ENCODE data around the gene WDR72.

GRCh38 chr15:53757906-53758305 lies 1.6 kb downstream of the WDR72 start:
- TF ChIP-seq TSHZ2 (CRISPR knock-in tag; IDR thresholded peaks at IDR 0.05) (no peak), PPARA (CRISPR knock-in tag; IDR thresholded peaks at IDR 0.05; ENCODE audit: borderline replicate concordance) (no peak), CREB5 (CRISPR knock-in tag; IDR thresholded peaks at IDR 0.05; ENCODE audit: low read depth) (no peak), ZFP3 (CRISPR knock-in tag; IDR thresholded peaks at IDR 0.05) (no peak), ZNF8 (CRISPR knock-in tag; IDR thresholded peaks at IDR 0.05) (no peak), OSR1 (CRISPR knock-in tag; IDR thresholded peaks at IDR 0.05) (no peak), CSDC2 (CRISPR knock-in tag; IDR thresholded peaks at IDR 0.05) (no peak), GLIS3 (CRISPR knock-in tag; IDR thresholded peaks at IDR 0.05) (no peak), ESRRG (CRISPR knock-in tag; IDR thresholded peaks at IDR 0.05) (no peak), POU6F1 (CRISPR knock-in tag; IDR thresholded peaks at IDR 0.05; ENCODE audit: borderline replicate concordance, low read depth) (no peak)

All from SK-N-SH treated with all-trans-retinoic acid at 6 μM for 48 hours (cell line).